Prostate gland (tissue), 2 donors: ENCODE results near the gene PIKFYVE.

Experiments
- POLR2A ChIP-seq: fragments of 450-650 bp; IDR thresholded peaks from one replicate; pipeline ENCODE4 v1.6.1; 2016; ENCODE audit warnings: antibody characterized with exemption, mild to moderate bottlenecking
- POLR2AphosphoS5 ChIP-seq: sonication (generic); formaldehyde crosslinking; IDR thresholded peaks from one replicate; pipeline ENCODE4 v1.6.1; 2017; ENCODE audit warnings: antibody characterized with exemption
- TF ChIP-seq, protein P1 (sequence below), 4 experiments: fragments of 200-600 bp in 2 of 4; fragments of 450-650 bp in 2 of 4; sonication (generic) in 2 of 4; IDR thresholded peaks; 1 replicate in 3 of 4; 2 replicates in 1 of 4; pipeline ENCODE4 v1.5.1; 2016 to 2019; ENCODE audit warnings: antibody characterized with exemption in 4 of 4, mild to moderate bottlenecking in 2 of 4, moderate library complexity in 2 of 4

DNA sequence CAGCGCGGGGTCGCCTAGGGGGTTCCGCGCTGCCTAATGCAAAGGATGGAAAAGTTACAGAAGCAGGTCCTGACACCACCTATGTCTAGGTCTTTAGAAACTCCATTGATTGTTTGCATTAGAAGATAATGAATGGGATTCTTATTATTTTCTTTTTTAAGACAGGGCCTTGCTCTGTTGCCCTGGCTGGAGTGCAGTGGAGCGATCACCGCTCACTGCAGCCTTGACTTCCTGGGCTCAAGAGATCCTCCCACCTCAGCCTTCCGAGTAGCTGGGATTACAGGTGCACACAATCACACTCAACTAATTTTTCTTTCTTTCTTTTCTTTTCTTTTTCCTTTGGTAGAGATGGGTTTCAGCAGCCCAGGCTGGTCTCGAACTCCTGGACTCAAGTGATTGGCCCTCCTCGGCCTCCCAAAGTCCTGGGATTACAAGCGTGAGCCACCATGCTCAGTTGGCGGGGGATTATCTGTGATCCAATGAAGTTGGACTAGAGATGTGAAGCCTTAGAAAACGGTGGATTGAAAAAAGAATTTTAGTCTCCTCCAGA lies 10.4 kb upstream of the PIKFYVE start:
- TF ChIP-seq POLR2AphosphoS5: no peak
- TF ChIP-seq, protein P1, sequence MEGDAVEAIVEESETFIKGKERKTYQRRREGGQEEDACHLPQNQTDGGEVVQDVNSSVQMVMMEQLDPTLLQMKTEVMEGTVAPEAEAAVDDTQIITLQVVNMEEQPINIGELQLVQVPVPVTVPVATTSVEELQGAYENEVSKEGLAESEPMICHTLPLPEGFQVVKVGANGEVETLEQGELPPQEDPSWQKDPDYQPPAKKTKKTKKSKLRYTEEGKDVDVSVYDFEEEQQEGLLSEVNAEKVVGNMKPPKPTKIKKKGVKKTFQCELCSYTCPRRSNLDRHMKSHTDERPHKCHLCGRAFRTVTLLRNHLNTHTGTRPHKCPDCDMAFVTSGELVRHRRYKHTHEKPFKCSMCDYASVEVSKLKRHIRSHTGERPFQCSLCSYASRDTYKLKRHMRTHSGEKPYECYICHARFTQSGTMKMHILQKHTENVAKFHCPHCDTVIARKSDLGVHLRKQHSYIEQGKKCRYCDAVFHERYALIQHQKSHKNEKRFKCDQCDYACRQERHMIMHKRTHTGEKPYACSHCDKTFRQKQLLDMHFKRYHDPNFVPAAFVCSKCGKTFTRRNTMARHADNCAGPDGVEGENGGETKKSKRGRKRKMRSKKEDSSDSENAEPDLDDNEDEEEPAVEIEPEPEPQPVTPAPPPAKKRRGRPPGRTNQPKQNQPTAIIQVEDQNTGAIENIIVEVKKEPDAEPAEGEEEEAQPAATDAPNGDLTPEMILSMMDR (IDR thresholded peaks at IDR 0.05): no peak
- no peak for TF ChIP-seq POLR2A
